ENCODE data around the gene GTF2B.

- TF ChIP-seq POLR2AphosphoS5 (IDR thresholded peaks at IDR 0.05; ENCODE audit: low read depth, low read length) (no peak), TAF1 (IDR thresholded peaks at IDR 0.05; ENCODE audit: borderline replicate concordance, insufficient read depth, low read length) (no peak), FOXP2 (optimal IDR thresholded peaks at IDR 0.05; ENCODE audit: borderline replicate concordance, extremely low read depth, extremely low read length, insufficient read depth) (no peak), REST (IDR thresholded peaks at IDR 0.05; ENCODE audit: insufficient read depth in 1 of 2, low read depth in 2 of 2, low read length in 2 of 2) (no peak)
Measured at GRCh38 chr1:88892357-88892877, 1.1 kb upstream of the GTF2B start.

All from PFSK-1 (cell line).